Glutamatergic neuron (in vitro differentiated cells): ENCODE results near the gene GRID1. TPM values are rescaled to one million over a fixed set of nuclear protein-coding genes. Genes with fewer than 3 reads are reported as not detected.
A peak's percentile ranks its signal among the peaks of the same experiment; 100 is the strongest.

ENCODE experiments used
- DNase-seq: peaks from one replicate; pipeline ENCODE4 v3.0.0; 2022
- H3K27ac Mint-ChIP-seq: one replicate; pipeline ENCODE4 v1.8.0; 2020; ENCODE audit warnings: mild to moderate bottlenecking, mixed read lengths, inconsistent platforms; ENCODE audit not compliant: unreplicated experiment
- H3K27me3 Mint-ChIP-seq: one replicate; pipeline ENCODE4 v1.8.0; 2020; ENCODE audit warnings: mild to moderate bottlenecking, moderate library complexity, mixed read lengths, inconsistent platforms; ENCODE audit not compliant: unreplicated experiment
- H3K36me3 Mint-ChIP-seq: one replicate; pipeline ENCODE4 v1.8.0; 2020; ENCODE audit warnings: mild to moderate bottlenecking, mixed read lengths, inconsistent platforms; ENCODE audit not compliant: unreplicated experiment
- H3K4me1 Mint-ChIP-seq: one replicate; pipeline ENCODE4 v1.8.0; 2020; ENCODE audit warnings: mild to moderate bottlenecking, low read depth, mixed read lengths, inconsistent platforms; ENCODE audit not compliant: unreplicated experiment
- H3K4me3 Mint-ChIP-seq: one replicate; pipeline ENCODE4 v1.8.0; 2020; ENCODE audit warnings: mild to moderate bottlenecking, mixed read lengths, inconsistent platforms; ENCODE audit not compliant: unreplicated experiment
- H3K9me3 Mint-ChIP-seq: one replicate; pipeline ENCODE4 v1.8.0; 2020; ENCODE audit warnings: mild to moderate bottlenecking, moderate library complexity, mixed read lengths, inconsistent platforms; ENCODE audit not compliant: unreplicated experiment
- CTCF ChIP-seq: fragments of 200-600 bp; sonication (generic); IDR thresholded peaks from one replicate; pipeline ENCODE4 v1.5.0; 2021; ENCODE audit not compliant: partially characterized antibody, unreplicated experiment
- total RNA-seq: library from RNA; stranded (reverse); fragmentation: NEBNext Ultra II Directional; extraction: Animal tissue kit (Norgen Biotek cat#: 25700); gene quantifications from one replicate; pipeline ENCODE4 v1.2.1, GENCODE V29; 2021; ENCODE audit not compliant: unreplicated experiment

The GRID1 gene
- total RNA-seq, 1 donor from 2014 or later: 8.0 TPM

GRCh38 chr10:86402283-86402941 lies 35.8 kb upstream of the GRID1 start:
- peaks cover 18% of the 10 kb centered on the region for H3K9me3 Mint-ChIP-seq
- H3K4me1 Mint-ChIP-seq: no peaks in the 10 kb centered on the region
- H3K36me3 Mint-ChIP-seq: no peaks in the 10 kb centered on the region
- DNase-seq: no peak
- no peak for TF ChIP-seq CTCF
- peaks cover 14% of the 10 kb centered on the region for H3K27me3 Mint-ChIP-seq
- H3K27ac Mint-ChIP-seq: peak overlapping the region; percentile 11
- peak overlapping the region; percentile 66 for H3K4me3 Mint-ChIP-seq

- H3K4me1 Mint-ChIP-seq: no peaks in the 10 kb centered on the region
- TF ChIP-seq CTCF: no peak
- no peaks in the 10 kb centered on the region for H3K36me3 Mint-ChIP-seq
- DNase-seq: no peak
- peaks cover 14% of the 10 kb centered on the region for H3K27me3 Mint-ChIP-seq
- H3K27ac Mint-ChIP-seq: peak overlapping the region; percentile 11
- peak overlapping the region; percentile 66 for H3K4me3 Mint-ChIP-seq
- H3K9me3 Mint-ChIP-seq: peaks cover 18% of the 10 kb centered on the region
Observed at GRCh38 chr10:86401588-86402282, 35.1 kb upstream of the GRID1 start.

- TF ChIP-seq CTCF: no peak
- DNase-seq: peak; percentile 46
- Mint-ChIP-seq H3K9me3 (peaks cover 18% of the 10 kb centered on the region), H3K27me3 (peaks cover 14% of the 10 kb centered on the region), H3K4me3 (peak overlapping the region; percentile 72), H3K4me1 (no peaks in the 10 kb centered on the region), H3K27ac (no peak overlapping the region), H3K36me3 (no peaks in the 10 kb centered on the region)
Observed at GRCh38 chr10:86400705-86401587, 34.4 kb upstream of the GRID1 start.

DNA sequence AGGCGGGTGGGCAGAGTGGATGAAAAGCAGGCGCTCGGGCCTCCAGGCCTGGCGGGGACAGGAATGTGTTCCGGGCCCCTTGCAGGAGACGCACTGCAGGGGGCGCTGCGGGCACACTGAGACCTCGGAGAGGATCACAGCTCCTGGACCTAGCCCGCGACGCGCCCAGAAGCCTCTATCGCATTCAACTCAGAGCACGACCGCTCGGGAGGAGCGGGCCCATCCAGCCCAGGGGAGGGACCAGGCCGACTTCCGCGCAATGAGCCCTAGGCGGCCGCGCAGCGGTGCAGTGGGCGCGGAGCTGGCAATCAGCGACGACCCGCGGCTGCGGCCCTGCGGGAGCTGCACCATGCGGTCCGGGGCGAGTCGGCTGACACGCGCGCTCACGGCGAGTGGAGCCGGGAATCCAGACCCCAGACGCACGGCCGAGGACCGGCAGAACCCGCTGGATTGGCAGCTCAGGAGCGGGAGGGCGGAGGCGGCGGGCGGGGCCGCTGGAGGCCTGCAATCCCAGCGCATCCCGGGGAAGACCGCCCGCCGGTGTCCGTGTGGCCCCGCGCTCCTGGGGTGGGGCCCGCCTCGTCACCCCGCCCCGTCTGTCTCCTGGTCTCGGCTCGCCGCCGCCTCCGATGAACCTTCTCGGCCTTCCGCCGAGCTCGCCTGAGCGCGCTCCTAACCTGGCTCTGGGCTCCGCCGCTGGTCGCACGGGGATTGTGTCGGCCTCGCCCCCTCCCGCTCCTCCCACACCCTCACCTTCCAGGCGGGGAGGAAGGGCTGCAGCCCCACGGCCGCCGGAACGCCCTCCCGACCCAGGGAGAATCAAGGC lies 33.5 kb upstream of the GRID1 start:
- Mint-ChIP-seq H3K4me1 (no peaks in the 10 kb centered on the region), H3K9me3 (peaks cover 18% of the 10 kb centered on the region), H3K36me3 (no peaks in the 10 kb centered on the region), H3K27ac (no peak overlapping the region), H3K4me3 (peak overlapping the region; percentile 76), H3K27me3 (peaks cover 14% of the 10 kb centered on the region)
- peak; percentile 98 for DNase-seq
- TF ChIP-seq CTCF: peak; percentile 95
